Tibial artery (tissue), 4 donors: ENCODE data around the gene SH3BGRL2.

Experiments
- DNase-seq, 2 donors: peaks; one replicate each; pipeline ENCODE4 v3.0.0-alpha.2; 2019
- H3K27ac ChIP-seq, 2 donors: fragments of 200-600 bp; sonication (generic) in 1 of 2; 1 replicate in 1 of 2; 2 replicates in 1 of 2; pipeline ENCODE4 v1.5.1; 2018 to 2019; ENCODE audit warnings: mild to moderate bottlenecking in 1 of 2
- H3K27me3 ChIP-seq, 2 donors: fragments of 200-600 bp; sonication (generic) in 1 of 2; one replicate each; pipeline versions ENCODE4 v1.5.1 to v1.6.0; 2016 to 2019
- H3K36me3 ChIP-seq, 3 donors: fragments of 200-600 bp; sonication (generic) in 2 of 3; one replicate each; pipeline ENCODE4 v1.5.1; 2016 to 2019; ENCODE audit warnings: mild to moderate bottlenecking in 2 of 3
- H3K4me1 ChIP-seq, 4 donors: fragments of 200-600 bp; sonication (generic) in 2 of 4; 1 replicate in 3 of 4; 2 replicates in 1 of 4; pipeline ENCODE4 v1.5.1; 2016 to 2019
- H3K4me3 ChIP-seq, 2 donors: fragments of 200-600 bp; sonication (generic) in 1 of 2; 1 replicate in 1 of 2; 2 replicates in 1 of 2; pipeline ENCODE4 v1.5.1; 2018 to 2019; ENCODE audit warnings: mild to moderate bottlenecking in 2 of 2
- H3K9me3 ChIP-seq, 3 donors: fragments of 200-600 bp; sonication (generic) in 1 of 3; one replicate each; pipeline ENCODE4 v1.5.1; 2016 to 2019
- CTCF ChIP-seq, 2 experiments: fragments of 200-600 bp in 1 of 2; fragments of 450-650 bp in 1 of 2; IDR thresholded peaks; one replicate each; pipeline ENCODE4 v1.5.1; 2017 to 2019; ENCODE audit warnings: antibody characterized with exemption in 2 of 2, mild to moderate bottlenecking in 1 of 2, moderate library complexity in 1 of 2
- intact Hi-C: fragments of 100-400 bp; cut with DNase I; formaldehyde crosslinking; loops from one replicate; pipeline ENCODE4 v1.15.0; 2023; ENCODE audit warnings: low total_unique reads

The SH3BGRL2 gene

GRCh38 chr6:79750806-79751205 lies 119.7 kb downstream of the SH3BGRL2 start:
- TF ChIP-seq CTCF (IDR thresholded peaks at IDR 0.05) = no peak
- no peaks in the 10 kb centered on the region for H3K36me3 ChIP-seq
- intact Hi-C loops = no loop called here
- DNase-seq = no peak
- no peaks in the 10 kb centered on the region for H3K4me1 ChIP-seq
- H3K9me3 ChIP-seq = no peaks in the 10 kb centered on the region
- no peaks in the 10 kb centered on the region for H3K27me3 ChIP-seq
- H3K4me3 ChIP-seq = no peak overlapping the region
- H3K27ac ChIP-seq = no peak overlapping the region
